Fibroblast of gingiva (primary cell): ENCODE data around the gene PIAS4.
A peak's percentile ranks its signal among the peaks of the same experiment; 100 is the strongest.

Source experiments
- DNase-seq: peaks from one replicate; pipeline ENCODE4 v3.0.0-alpha.2; 2011; ENCODE audit warnings: low read depth

The PIAS4 gene

DNA sequence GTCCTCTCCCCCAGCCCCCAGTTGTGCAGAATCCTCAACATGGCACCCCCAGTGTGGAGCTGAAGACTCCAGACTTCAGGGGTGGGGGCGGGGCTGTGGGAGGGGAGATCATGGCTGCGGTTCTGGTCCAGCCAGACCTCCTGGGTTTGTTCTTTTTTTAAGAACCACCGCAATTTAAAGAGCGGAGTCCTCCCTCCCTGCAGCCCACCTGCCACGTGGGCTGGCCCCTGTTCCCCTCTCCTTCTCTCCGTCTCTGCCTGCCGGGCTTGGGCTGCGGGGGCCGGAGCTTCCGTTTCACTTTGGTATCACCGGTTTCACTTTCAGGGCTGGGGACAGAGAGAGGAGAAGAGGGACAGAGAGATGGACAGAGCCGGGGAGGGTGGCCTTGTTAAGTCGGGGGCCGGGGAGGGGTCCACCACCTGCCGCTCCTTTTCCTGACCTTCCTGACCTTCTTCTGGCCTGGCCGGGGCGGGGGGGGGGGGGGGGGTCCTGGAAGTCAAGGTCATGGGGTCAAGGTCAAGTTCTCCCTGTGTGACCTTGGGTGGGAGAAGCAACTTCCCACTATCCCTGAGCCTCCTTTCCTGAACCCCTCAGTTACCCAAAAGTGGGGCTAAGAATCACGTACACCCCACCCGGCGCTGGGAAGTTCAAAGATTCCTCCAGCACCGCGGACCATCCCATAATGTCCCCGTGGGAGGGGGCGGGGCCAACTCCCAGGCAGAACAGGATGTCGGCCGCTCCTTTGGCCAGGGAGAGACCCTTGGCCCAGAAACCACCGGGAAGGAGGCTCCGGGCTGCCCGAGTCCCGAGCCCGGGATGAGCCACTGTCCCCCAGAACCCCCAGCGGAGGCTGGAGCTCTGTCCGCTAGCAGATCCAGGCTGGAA is 70.5 kb downstream of the PIAS4 start:
- DNase-seq: peak; percentile 29

- DNase-seq: no peak
Measured at GRCh38 chr19:4080473-4080872, 72.9 kb downstream of the PIAS4 start.

DNA sequence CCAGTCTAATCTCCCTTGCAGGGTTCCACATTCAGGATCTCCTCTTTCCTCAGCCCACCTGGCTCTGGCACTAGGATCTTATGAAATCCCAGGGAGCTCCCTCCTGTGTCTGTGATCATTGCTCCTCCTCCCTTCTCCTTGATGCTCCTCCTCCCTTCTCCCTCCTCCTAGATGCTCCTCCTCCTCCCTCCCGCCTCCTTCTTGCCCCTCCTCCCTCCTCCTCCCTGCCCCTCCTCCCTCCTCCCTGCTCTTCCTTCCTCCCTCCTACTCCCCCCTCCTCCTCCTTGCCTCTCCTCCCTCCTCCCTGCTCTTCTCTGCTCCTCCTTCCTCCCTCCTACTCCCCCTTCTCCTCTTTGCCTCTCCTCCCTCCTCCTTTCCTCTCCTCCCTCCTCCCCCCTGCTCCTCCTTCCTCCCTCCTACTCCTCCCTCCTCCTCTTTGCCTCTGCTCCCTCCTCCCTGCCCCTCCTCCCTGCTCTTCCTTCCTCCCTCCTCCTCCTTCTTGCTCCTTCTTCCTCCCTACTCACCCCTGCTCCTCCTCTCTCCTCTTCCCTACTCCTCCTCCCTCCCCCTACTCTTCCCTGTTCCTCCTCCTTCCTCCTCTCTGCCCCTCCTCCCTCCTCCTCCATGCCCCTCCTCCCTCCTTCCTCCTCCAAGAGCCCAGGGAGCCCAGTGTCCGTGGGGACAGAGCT is 74.0 kb downstream of the PIAS4 start:
- peak; percentile 44 for DNase-seq

DNA sequence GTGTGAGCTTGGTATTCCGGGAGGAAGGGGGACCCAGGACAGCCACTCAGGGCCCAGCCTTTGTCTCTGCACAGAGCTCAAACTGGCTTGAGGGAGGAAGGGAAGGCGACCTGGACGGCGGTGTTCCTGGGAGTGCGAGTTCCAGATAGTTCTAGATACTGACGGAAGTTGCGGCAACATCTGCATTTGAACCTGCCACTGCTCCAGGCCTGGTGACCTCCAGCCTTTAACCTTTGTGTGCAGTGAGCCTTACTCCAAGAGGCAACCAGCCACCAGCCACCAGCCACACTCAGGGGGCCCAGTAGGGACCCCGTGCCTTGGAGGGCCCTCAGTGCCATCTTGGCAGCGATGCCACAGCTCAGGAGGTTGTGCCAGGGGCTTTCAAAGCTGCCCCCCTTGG is 74.6 kb downstream of the PIAS4 start:
- no peak for DNase-seq

DNA sequence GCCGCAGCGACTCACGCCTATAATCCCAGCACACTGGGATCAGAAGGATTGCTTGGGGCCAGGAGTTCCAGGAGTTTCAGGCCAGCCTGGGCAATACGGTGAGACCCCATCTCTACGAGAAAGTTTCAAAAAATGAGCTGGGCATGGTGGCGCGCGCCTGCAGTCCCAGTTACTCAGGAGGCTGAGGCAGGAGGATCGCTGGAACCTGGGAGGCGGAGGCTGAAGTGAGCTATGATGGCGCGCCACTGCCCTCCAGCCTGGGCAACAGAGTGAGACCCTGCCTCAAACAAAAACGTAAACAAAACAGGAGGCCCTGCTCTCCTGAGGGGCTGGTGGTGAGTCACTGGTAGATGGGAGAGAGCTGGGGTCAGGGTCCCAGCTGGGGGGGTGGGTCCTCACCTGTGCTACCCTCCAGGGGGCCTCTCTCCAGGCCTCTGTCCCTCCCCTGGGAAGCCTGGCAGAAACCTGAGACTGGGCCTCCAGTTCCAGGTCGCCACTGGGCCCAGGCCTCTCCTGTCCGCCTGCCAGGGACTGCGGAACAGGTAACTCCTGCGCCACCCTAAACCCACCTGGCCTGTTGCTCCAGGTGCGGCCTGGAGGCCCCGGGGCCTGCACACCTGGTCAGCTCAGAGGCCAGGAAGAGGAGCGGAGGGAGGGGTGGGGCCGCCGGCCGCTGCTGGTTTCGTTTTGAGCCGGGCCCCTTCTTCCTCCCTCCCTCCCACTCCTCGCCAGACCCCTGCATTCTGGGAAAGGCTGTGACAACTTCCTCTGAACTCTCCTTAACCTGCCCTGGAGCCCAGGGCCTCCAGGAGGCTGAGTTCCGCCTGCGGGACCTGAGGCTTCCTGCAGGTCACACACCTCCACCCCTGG is 76.4 kb downstream of the PIAS4 start:
- no peak for DNase-seq

GRCh38 chr19:4084547-4084877 is 77.0 kb downstream of the PIAS4 start:
- DNase-seq: no peak

DNA sequence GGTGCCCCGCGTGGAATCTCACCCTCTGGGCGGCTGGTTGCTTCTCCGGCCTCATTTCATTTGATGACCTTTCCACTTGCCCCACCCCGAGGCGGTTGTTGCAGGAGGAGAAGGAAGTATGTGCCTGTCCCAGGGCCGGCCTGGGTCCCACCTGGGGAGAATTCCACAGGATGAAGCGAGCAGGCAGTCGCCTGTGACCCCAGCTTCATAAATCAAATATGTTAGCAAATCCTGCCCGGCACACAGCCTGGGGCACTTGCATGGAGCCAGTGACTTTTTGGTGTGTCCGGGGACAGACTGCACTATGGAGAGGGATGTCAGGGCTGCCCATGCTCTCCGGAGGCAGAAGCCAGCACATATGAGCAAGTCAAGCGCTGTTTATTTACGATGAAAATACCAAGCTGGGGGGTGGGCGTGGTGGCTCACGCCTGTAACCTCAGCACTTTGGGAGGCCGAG is 78.9 kb downstream of the PIAS4 start:
- no peak for DNase-seq

- no peak for DNase-seq
Measured at GRCh38 chr19:4087787-4088679, 80.5 kb downstream of the PIAS4 start.

- no peak for DNase-seq
Measured at GRCh38 chr19:4088975-4089374, 81.4 kb downstream of the PIAS4 start.
